Pancreas (tissue), 10 donors: ENCODE data around the gene BMAL1. TPM values are rescaled to one million over a fixed set of nuclear protein-coding genes. Genes with fewer than 3 reads are reported as not detected.

Experiments
- ATAC-seq, 4 donors: fragments of 200-7000 bp; cut with Tn5 transposase; one replicate each; pipeline versions ENCODE4 v1.8.0 to v1.9.1; 2020; ENCODE audit warnings: mild to moderate bottlenecking in 4 of 4, moderate library complexity in 4 of 4
- DNase-seq, 6 donors: peaks; one replicate each; pipeline ENCODE4 v3.0.0-alpha.2; 2020
- FAIRE-seq: peaks from 2 replicates; lab custom pipeline; 2012; peaks lifted over from hg19 to GRCh38; lab: Jason Lieb, UNC
- H3K27ac ChIP-seq, 4 donors: fragments of 200-600 bp; sonication (generic); 1 replicate in 3 of 4; 2 replicates in 1 of 4; pipeline versions ENCODE4 v1.5.0 to v1.8.0; 2020
- H3K27me3 ChIP-seq, 4 donors: fragments of 200-600 bp; one replicate each; pipeline ENCODE4 v1.8.0; 2021
- H3K36me3 ChIP-seq, 3 donors: fragments of 200-600 bp; sonication (generic) in 1 of 3; one replicate each; pipeline versions ENCODE4 v1.5.0 to v1.8.0; 2020 to 2021
- H3K4me1 ChIP-seq, 3 donors: fragments of 200-600 bp; one replicate each; pipeline ENCODE4 v1.8.0; 2021
- H3K4me3 ChIP-seq, 4 donors: fragments of 200-600 bp; sonication (generic) in 2 of 4; one replicate each; pipeline versions ENCODE4 v1.5.0 to v1.8.0; 2020 to 2021
- H3K9me3 ChIP-seq, 4 donors: fragments of 200-600 bp; one replicate each; pipeline ENCODE4 v1.8.0; 2021
- WGBS, 2 donors: extraction: QIAGEN DNeasy Blood & Tissue Kit; methylation state at CpG; one replicate each; pipeline ENCODE4 v1.1.7; 2013; 5-methylcytosine and 5-hydroxymethylcytosine counted together
- intact Hi-C, 3 donors: fragments of 100-400 bp; cut with DNase I; formaldehyde crosslinking; loops; one replicate each; pipeline versions ENCODE4 v1.11.1 to v1.14.2; 2022
- polyA plus RNA-seq, 2 donors: library from polyadenylated mRNA; stranded (reverse); fragments of 200-250 nt; gene quantifications; one replicate each; pipeline ENCODE4 v1.2.3, GENCODE V29; 2013
- total RNA-seq, 6 donors: library from RNA; stranded (reverse); fragmentation: NEBNext Ultra II Directional in 4 of 6; extraction: Animal tissue kit (Norgen Biotek cat#: 25700) in 4 of 6; gene quantifications; one replicate each; pipeline versions ENCODE4 v1.2.1 to v1.2.4, GENCODE V29; 2021 to 2023
- TF ChIP-seq, protein P1 (sequence below), 4 donors: fragments of 200-600 bp; sonication (generic) in 3 of 4; IDR thresholded peaks; one replicate each; pipeline versions ENCODE4 v1.5.0 to v1.8.0; 2021; ENCODE audit warnings: antibody characterized with exemption in 4 of 4
- donor health status: healthy with polysubstance abuse.
- donor health status: DM: no; HTN: no; CAD: no; lungs with moderate emphysema.
- donor health status: DM: no; HTN: no; CAD: no.
- donor health status: control.
- donor health status: control.
- donor health status: Bipolar disorder and iron deficiency.
- donor health status: DM: yes; HTN: yes; CAD: no.
- donor health status: DM: no; HTN: no; CAD: no.
- donor health status: DM: no; HTN: no; CAD: no.
- donor health status: DM: yes; HTN: yes; CAD: no.

Gene BMAL1
- total and polyA plus RNA-seq, 8 donors, result 6.1 to 17.3 (median 12.5) TPM

DNA sequence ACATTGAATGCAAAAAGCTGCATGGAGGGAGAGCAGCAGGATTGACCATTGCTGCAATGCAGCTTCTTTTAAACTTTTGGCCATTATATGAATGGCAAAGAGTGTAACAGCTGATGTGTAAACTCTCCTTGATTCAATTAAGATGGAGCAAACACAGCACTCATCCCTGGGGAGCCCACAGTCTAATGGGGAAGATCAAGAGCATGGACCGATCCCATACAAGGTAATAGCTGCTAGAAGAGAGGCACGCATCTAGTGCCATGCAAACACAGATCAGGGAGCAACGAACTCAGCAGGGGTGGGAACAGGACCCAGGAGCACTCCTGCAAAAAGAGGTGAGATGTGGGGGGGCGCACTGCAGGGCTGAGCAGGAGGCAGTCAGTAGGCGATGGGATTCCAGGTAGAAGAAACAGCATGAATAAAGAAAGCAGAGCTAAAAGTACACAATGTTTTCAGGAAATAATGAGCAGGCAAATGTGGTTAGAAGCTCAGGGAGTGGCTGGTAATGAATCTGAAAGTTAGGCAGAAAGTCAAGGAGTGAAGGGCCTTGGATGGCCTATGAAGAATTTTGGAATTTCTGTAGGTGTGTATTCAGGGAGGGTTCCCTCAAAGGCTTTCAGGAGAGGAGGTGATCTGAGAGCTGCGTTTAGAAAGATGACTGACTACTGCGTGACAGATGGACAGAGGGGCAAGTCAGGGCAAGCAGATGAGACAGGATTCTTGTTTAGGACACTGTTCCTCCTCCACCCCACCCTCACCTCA is 17.2 kb upstream of the BMAL1 start:
- TF ChIP-seq, protein P1, sequence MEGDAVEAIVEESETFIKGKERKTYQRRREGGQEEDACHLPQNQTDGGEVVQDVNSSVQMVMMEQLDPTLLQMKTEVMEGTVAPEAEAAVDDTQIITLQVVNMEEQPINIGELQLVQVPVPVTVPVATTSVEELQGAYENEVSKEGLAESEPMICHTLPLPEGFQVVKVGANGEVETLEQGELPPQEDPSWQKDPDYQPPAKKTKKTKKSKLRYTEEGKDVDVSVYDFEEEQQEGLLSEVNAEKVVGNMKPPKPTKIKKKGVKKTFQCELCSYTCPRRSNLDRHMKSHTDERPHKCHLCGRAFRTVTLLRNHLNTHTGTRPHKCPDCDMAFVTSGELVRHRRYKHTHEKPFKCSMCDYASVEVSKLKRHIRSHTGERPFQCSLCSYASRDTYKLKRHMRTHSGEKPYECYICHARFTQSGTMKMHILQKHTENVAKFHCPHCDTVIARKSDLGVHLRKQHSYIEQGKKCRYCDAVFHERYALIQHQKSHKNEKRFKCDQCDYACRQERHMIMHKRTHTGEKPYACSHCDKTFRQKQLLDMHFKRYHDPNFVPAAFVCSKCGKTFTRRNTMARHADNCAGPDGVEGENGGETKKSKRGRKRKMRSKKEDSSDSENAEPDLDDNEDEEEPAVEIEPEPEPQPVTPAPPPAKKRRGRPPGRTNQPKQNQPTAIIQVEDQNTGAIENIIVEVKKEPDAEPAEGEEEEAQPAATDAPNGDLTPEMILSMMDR (IDR thresholded peaks at IDR 0.05), result no peak
- WGBS, 2 donors, result 69 to 71% methylated on average over 7 of the region's 7 CpGs
- Histone ChIP-seq H3K4me3 (no peak overlapping the region), H3K4me1 (no peaks in the 10 kb centered on the region), H3K9me3 (no peaks in the 10 kb centered on the region), H3K36me3 (no peaks in the 10 kb centered on the region), H3K27me3 (no peaks in the 10 kb centered on the region), H3K27ac (peak overlapping the region in 1 of 4 donors; percentile 22)
- DNase-seq (no peak), FAIRE-seq (no peak), ATAC-seq (peak in 1 of 4 donors; percentile 30)
- intact Hi-C loops, result no loop called here

DNA sequence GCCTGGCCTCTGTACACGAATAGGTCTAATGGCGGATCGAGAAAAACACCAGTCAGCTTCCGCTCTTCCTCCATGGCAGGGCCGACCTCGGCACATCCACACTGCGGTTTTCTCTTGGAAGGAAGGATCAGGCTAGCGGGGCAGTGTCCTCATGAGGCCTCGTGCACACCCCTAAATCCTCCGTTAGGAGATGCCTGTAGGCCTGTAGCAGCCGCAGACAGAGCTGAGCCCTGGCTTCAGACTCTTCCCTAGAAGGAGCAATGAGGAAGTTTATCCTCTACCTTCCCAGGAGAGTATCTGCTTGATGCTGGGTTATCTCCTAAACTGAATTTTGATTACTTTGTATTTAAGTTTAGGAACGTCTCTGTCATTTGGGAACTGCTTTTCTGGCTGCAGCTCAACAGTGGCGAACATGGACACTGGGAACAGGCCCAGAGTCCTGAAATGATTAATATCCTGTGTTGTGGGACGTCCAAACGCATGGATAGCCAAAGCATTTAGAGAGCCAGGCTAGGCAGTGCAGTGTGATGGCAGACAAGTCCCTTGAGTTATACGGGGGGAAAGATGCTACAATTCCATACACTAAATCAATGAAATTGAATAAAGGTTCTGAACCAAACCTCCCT is 16.5 kb upstream of the BMAL1 start:
- Histone ChIP-seq H3K36me3 (no peaks in the 10 kb centered on the region), H3K9me3 (no peaks in the 10 kb centered on the region), H3K27ac (peak overlapping the region in 2 of 4 donors; percentile 22 to 44), H3K4me1 (no peaks in the 10 kb centered on the region), H3K27me3 (no peaks in the 10 kb centered on the region), H3K4me3 (no peak overlapping the region)
- TF ChIP-seq, protein P1 (IDR thresholded peaks at IDR 0.05), result no peak
- intact Hi-C loops, result no loop called here
- 65 to 71% methylated on average over 16 of the region's 16 CpGs for WGBS, 2 donors
- ATAC-seq (peak in 3 of 4 donors; percentile 50 to 66 (median 57)), DNase-seq (no peak), FAIRE-seq (no peak)

DNA sequence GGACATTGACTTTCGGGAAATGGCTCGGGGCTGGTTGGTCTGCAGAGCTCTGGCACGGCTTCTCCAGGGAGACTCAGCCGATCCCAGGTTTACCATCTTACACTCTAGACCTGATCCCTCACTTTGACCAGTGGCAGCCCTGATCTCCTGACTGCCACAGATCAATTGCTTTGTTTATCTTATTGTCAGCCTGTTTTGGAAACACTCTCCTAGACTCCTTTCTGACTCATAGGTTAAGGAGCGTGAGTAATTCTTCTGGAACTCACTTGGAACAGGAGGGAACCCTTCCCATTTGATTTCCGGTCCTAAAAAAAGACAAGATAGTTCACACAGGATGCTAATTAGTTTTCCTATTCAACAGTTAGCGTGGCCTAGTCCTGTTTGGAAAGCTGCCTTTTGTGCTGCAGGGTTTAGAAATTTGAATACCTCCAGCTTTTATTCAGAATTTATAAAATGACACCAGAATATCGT is 16.0 kb upstream of the BMAL1 start:
- no peaks in the 10 kb centered on the region for H3K27me3 ChIP-seq
- H3K27ac ChIP-seq, result peak overlapping the region in 1 of 4 donors; percentile 44
- TF ChIP-seq, protein P1 (IDR thresholded peaks at IDR 0.05), result no peak
- intact Hi-C loops, result no loop called here
- H3K9me3 ChIP-seq, result no peaks in the 10 kb centered on the region
- DNase-seq (no peak), FAIRE-seq (no peak), ATAC-seq (peak in 3 of 4 donors; percentile 42 to 76 (median 67))
- no peak overlapping the region for H3K4me3 ChIP-seq
- no peaks in the 10 kb centered on the region for H3K36me3 ChIP-seq
- WGBS, 2 donors, result 55 to 67% methylated on average over 8 of the region's 8 CpGs
- no peaks in the 10 kb centered on the region for H3K4me1 ChIP-seq

DNA sequence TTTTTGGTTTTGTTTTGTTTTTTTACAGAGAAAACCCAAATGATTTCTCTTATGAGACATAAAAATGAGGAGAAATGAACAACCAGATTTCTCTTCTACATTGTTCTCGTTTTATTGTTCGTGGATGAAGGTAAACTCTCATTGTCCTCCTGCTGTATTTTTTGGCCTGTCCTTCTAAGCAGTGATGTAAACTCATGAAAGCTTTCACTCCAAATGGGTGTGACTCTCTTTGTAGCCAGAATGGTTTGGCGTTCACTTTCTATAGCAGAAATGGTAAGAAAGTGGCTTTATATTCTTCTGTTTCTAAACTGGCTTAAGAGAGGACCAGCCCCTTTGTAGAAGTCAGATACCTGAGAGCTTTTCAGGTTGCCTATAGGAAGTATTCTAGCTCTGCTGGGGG is 15.5 kb upstream of the BMAL1 start:
- ATAC-seq (no peak), DNase-seq (no peak), FAIRE-seq (no peak)
- H3K27ac ChIP-seq, result no peak overlapping the region
- no peak overlapping the region for H3K4me3 ChIP-seq
- intact Hi-C loops, result no loop called here
- H3K9me3 ChIP-seq, result no peaks in the 10 kb centered on the region
- H3K36me3 ChIP-seq, result no peaks in the 10 kb centered on the region
- TF ChIP-seq, protein P1 (IDR thresholded peaks at IDR 0.05), result no peak
- WGBS, 2 donors, result 65 to 82% methylated on average over 3 of the region's 3 CpGs
- H3K27me3 ChIP-seq, result no peaks in the 10 kb centered on the region
- no peaks in the 10 kb centered on the region for H3K4me1 ChIP-seq

DNA sequence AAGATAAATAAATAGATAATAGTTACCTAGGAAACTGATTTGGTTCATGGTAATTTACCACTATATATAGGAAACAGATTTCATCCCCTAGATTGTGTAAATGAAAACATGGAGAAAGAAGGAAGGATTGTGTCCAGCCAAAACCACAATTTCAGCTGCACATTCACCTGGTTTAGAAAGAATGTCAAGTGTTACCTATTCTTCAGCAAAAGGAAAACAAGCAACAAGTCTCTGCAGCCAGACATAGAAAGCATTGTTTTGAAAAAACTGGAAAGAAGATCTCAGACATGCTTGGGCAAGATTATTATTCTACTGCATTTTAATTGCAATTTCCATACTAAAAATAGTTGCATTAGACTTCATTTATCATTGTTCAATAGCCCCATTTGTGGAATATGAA is 8.8 kb upstream of the BMAL1 start:
- no peak for DNase-seq
- ATAC-seq, result no peak
- Histone ChIP-seq H3K4me1 (no peaks in the 10 kb centered on the region), H3K27me3 (no peaks in the 10 kb centered on the region), H3K4me3 (no peak overlapping the region), H3K36me3 (no peaks in the 10 kb centered on the region), H3K9me3 (no peaks in the 10 kb centered on the region), H3K27ac (no peak overlapping the region)
- intact Hi-C loops, result no loop called here
- FAIRE-seq, result no peak
- TF ChIP-seq, protein P1 (IDR thresholded peaks at IDR 0.05), result no peak
